Activated B cell treated with CpG ODN at 0.5 μM for 24 hours (primary cell): ENCODE measurements around the gene SF3B6. TPM values are rescaled to one million over a fixed set of nuclear protein-coding genes. Genes with fewer than 3 reads are reported as not detected.

ENCODE experiments used
- ATAC-seq: fragments of 200-7000 bp; cut with Tn5 transposase; one replicate; pipeline ENCODE4 v1.10.0; 2021; ENCODE audit warnings: low read depth, mild to moderate bottlenecking, moderate library complexity
- CTCF ChIA-PET: fragments of 350-600 bp; sonication (Branson Sonifier 250); formaldehyde crosslinking; loops from one replicate; lab custom pipeline; 2021; ENCODE audit warnings: antibody characterized with exemption; lab: Charles Lee
- POLR2A ChIA-PET: fragments of 350-600 bp; sonication (Branson Sonifier 250); formaldehyde crosslinking; loops from one replicate; lab custom pipeline; 2021; ENCODE audit warnings: antibody characterized with exemption; lab: Charles Lee
- DNase-seq: peaks from one replicate; pipeline ENCODE4 v3.0.0; 2022
- H3K27ac Mint-ChIP-seq: one replicate; pipeline ENCODE4 v1.8.0; 2020; ENCODE audit warnings: mixed read lengths
- H3K27me3 Mint-ChIP-seq: one replicate; pipeline ENCODE4 v1.8.0; 2021; ENCODE audit warnings: mixed read lengths
- H3K36me3 Mint-ChIP-seq: one replicate; pipeline ENCODE4 v1.8.0; 2021; ENCODE audit warnings: low read depth, mixed read lengths
- H3K4me1 Mint-ChIP-seq: one replicate; pipeline ENCODE4 v1.8.0; 2021; ENCODE audit warnings: mixed read lengths
- H3K4me3 Mint-ChIP-seq: one replicate; pipeline ENCODE4 v1.8.0; 2020; ENCODE audit warnings: mild to moderate bottlenecking, mixed read lengths
- H3K9me3 Mint-ChIP-seq: one replicate; pipeline ENCODE4 v1.8.0; 2020; ENCODE audit warnings: mixed read lengths
- intact Hi-C: fragments of 100-400 bp; cut with micrococcal nuclease; formaldehyde crosslinking; loops from one replicate; pipeline ENCODE4 v1.15.1; 2024
- total RNA-seq: library from RNA; stranded (reverse); gene quantifications from 2 replicates; pipeline ENCODE4 v1.2.3, GENCODE V29; 2022
- TF ChIP-seq, protein P1 (sequence below): fragments of 200-600 bp; IDR thresholded peaks from one replicate; pipeline ENCODE4 v1.8.0; 2022; ENCODE audit warnings: antibody characterized with exemption, mild to moderate bottlenecking

Gene SF3B6
- total RNA-seq, 1 donor from 2014 or later = 70.4 TPM

DNA sequence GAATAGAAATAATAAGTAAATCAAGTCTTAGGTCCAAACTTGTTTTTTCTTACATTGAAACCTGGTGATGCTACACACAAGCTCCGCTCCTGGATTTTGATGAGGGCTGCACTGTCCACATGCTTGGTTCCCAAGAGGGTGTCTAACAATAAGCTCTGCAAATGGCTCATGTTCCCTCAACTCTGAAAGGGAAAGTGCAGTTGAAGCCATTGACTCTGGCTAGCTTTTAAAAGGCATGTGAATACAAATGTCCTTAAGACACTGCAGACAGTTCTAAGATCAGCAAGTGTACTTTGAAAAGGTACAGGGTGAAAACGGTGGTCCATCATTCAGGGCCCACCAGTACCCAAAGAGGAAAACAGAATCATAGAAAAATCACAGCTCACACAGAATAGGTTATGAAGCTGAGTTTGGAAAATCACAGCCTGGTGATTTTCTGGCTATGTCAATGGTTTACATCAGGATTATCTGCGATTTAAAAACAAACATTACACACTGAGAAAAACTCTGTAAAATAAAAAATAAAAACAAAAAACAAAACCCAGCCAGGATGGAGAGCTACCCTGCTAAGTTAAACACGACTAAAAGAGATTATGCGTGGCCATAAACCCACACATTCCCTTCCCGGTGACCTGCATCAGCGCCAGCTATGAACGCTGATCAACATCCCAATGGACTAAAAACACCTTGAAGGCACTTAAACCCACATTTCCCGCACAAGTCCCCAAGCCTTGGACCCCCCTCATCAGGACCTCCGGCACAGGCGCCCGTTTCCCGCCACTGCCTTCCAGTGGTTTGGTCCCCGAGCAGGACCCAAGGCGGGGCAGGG lies 46.5 kb upstream of the SF3B6 start:
- POLR2A ChIA-PET = interaction anchor here (0.6 to 3.1 kb wide), 4 partner anchors 36 to 195 kb away, joined by 3 to 14 read pairs (median 8); partner anchors contain the start of genes ATAD2B, SF3B6 and TP53I3
- intact Hi-C loops = loop anchor here (1.0 to 2.0 kb wide), 4 partner anchors 38 to 195 kb away; partner anchors contain the start of genes ATAD2B, SF3B6, TP53I3 and WDCP
- DNase-seq = no peak

DNA sequence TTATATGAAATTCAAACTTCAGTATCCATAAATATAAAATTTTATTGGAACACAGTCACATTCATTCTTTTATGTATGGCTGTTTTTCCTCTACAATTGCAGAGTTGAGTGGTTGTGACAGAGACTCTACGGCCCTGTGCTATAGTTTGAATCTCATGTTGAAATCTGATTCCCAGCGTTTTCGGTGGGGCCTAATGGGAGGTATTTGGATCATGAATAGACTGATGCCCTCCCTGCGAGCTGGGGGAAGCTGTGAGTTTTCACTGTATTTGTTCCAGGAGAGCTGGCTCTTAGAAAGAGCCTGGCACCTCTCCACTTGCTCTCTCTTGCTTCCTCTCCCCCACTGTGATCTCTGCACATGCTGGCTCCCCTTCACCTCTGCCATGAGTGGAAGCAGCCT lies 45.3 kb upstream of the SF3B6 start:
- DNase-seq (no peak), ATAC-seq (no peak)
- CTCF ChIA-PET = interaction anchor here (1.2 kb wide), 1 partner anchor 37 kb away, joined by 3 read pairs; the partner anchor contains the start of gene TP53I3
- intact Hi-C loops = no loop called here
- Mint-ChIP-seq H3K27ac (no peak overlapping the region), H3K4me3 (no peak overlapping the region), H3K27me3 (no peaks in the 10 kb centered on the region), H3K9me3 (no peaks in the 10 kb centered on the region), H3K4me1 (peaks cover 15% of the 10 kb centered on the region), H3K36me3 (no peaks in the 10 kb centered on the region)
- POLR2A ChIA-PET = interaction anchor here (1.2 to 2.2 kb wide), 2 partner anchors 37 to 45 kb away, joined by 5 to 12 read pairs; partner anchors contain the start of genes SF3B6 and TP53I3
- TF ChIP-seq, protein P1, sequence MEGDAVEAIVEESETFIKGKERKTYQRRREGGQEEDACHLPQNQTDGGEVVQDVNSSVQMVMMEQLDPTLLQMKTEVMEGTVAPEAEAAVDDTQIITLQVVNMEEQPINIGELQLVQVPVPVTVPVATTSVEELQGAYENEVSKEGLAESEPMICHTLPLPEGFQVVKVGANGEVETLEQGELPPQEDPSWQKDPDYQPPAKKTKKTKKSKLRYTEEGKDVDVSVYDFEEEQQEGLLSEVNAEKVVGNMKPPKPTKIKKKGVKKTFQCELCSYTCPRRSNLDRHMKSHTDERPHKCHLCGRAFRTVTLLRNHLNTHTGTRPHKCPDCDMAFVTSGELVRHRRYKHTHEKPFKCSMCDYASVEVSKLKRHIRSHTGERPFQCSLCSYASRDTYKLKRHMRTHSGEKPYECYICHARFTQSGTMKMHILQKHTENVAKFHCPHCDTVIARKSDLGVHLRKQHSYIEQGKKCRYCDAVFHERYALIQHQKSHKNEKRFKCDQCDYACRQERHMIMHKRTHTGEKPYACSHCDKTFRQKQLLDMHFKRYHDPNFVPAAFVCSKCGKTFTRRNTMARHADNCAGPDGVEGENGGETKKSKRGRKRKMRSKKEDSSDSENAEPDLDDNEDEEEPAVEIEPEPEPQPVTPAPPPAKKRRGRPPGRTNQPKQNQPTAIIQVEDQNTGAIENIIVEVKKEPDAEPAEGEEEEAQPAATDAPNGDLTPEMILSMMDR = no peak

More for the DNA sequence above, 46.5 kb upstream of the SF3B6 start:
- CTCF ChIA-PET = interaction anchor here (0.5 to 1.0 kb wide), 3 partner anchors 38 to 1828 kb away, joined by 3 read pairs; partner anchors contain the start of gene TP53I3
- H3K27ac Mint-ChIP-seq = peak overlapping the region; percentile 83
- TF ChIP-seq, protein P1 = no peak
- no peaks in the 10 kb centered on the region for H3K27me3 Mint-ChIP-seq
- H3K4me3 Mint-ChIP-seq = peak overlapping the region; percentile 82
- H3K36me3 Mint-ChIP-seq = no peaks in the 10 kb centered on the region
- H3K9me3 Mint-ChIP-seq = no peaks in the 10 kb centered on the region
- H3K4me1 Mint-ChIP-seq = peaks cover 15% of the 10 kb centered on the region
- ATAC-seq = no peak

DNA sequence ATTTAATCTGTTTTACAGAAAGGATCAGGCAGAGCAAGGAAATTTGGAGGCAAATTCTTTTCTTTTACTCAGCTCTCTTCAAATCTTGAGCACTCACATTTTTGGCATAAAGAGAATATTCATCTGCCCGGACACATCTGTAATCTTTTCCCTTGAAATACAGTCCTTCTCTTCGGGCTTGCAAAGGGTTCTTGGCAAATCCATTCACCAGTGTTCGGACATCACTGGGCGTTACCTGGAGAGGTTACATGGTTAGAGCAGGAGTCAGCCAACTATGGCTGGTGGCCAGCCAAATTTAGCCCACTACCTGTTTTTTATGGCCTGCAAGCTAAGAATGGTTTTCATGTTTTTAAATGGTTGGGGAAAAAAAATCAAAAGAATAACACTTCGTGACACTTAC lies 44.9 kb upstream of the SF3B6 start:
- CTCF ChIA-PET = interaction anchor here (1.2 kb wide), 1 partner anchor 37 kb away, joined by 3 read pairs; the partner anchor contains the start of gene TP53I3
- TF ChIP-seq, protein P1 = no peak
- intact Hi-C loops = no loop called here
- DNase-seq = no peak
- no peaks in the 10 kb centered on the region for H3K27me3 Mint-ChIP-seq
- H3K27ac Mint-ChIP-seq = peak overlapping the region; percentile 69
- no peaks in the 10 kb centered on the region for H3K36me3 Mint-ChIP-seq
- no peak for ATAC-seq
- H3K4me3 Mint-ChIP-seq = no peak overlapping the region
- H3K4me1 Mint-ChIP-seq = peaks cover 15% of the 10 kb centered on the region
- no peaks in the 10 kb centered on the region for H3K9me3 Mint-ChIP-seq
- POLR2A ChIA-PET = interaction anchor here (1.5 to 2.2 kb wide), 2 partner anchors 37 to 45 kb away, joined by 4 to 12 read pairs; partner anchors contain the start of gene SF3B6

DNA sequence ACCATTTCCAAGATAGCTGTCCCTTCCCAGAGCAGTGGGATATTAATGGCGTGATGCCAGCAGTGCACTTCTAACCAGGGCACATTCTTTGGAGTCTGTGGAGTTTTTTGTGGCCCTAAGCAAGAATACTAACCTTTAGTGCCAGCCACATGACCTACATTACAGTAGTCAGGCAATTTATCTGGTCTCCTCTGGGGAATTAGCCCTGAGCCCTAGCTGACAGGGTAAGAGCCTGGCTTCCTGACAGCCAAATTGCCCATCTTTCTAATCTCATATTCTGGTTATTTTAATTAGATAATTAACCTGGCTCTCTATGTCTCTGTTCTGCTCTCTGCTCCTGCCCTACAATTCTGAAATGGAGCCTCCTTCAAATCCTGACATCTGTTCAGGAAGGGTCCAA lies 41.8 kb upstream of the SF3B6 start:
- Mint-ChIP-seq H3K4me1 (peaks cover 6% of the 10 kb centered on the region), H3K9me3 (no peaks in the 10 kb centered on the region), H3K27me3 (no peaks in the 10 kb centered on the region), H3K27ac (no peak overlapping the region), H3K4me3 (no peak overlapping the region), H3K36me3 (no peaks in the 10 kb centered on the region)
- intact Hi-C loops = no loop called here
- ATAC-seq (no peak), DNase-seq (no peak)
- TF ChIP-seq, protein P1 = no peak
- ChIA-PET CTCF (no interaction called here), POLR2A (no interaction called here)

DNA sequence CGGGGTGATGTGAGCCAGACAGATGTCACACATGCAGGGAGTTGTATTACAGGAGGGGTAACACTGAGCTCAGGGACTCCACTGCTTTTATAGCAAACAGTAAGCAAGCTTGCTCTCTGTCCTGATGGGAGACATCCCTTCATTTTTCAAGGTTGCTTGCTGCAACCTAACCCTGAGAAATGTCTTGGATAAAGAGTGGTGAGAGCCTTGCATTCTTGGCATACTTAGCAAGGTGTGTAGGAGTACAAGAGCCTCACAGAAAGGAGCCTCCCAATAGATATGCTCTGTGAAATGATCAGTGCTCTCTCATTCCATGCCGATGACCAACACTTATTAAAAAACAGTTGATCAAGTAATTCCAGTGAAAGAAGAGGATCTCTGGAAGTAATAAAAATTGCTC lies 38.9 kb upstream of the SF3B6 start:
- no peaks in the 10 kb centered on the region for H3K4me1 Mint-ChIP-seq
- H3K27ac Mint-ChIP-seq = no peak overlapping the region
- no peaks in the 10 kb centered on the region for H3K36me3 Mint-ChIP-seq
- H3K27me3 Mint-ChIP-seq = no peaks in the 10 kb centered on the region
- DNase-seq = no peak
- TF ChIP-seq, protein P1 = no peak
- ChIA-PET POLR2A (no interaction called here), CTCF (no interaction called here)
- intact Hi-C loops = no loop called here
- H3K9me3 Mint-ChIP-seq = no peaks in the 10 kb centered on the region
- ATAC-seq = no peak
- H3K4me3 Mint-ChIP-seq = no peak overlapping the region
